Measurements from ENCODE around the gene SH3D19.

SH3D19 gene

GRCh38 chr4:151228189-151229119 lies 97.0 kb downstream of the SH3D19 start:
- DNase-seq = no peak

GRCh38 chr4:151227731-151228130 lies 97.7 kb downstream of the SH3D19 start:
- DNase-seq = no peak

- no peak for DNase-seq
Observed at GRCh38 chr4:151227172-151227571, 98.2 kb downstream of the SH3D19 start.

GRCh38 chr4:151226004-151226932 lies 99.1 kb downstream of the SH3D19 start:
- DNase-seq = no peak

- DNase-seq = no peak
Observed at GRCh38 chr4:151223465-151223864, 101.9 kb downstream of the SH3D19 start.

GRCh38 chr4:151219948-151220347 lies 105.5 kb downstream of the SH3D19 start:
- no peak for DNase-seq

GRCh38 chr4:151219091-151219490 lies 106.3 kb downstream of the SH3D19 start:
- DNase-seq = no peak

- no peak for DNase-seq
Observed at GRCh38 chr4:151218343-151218742, 107.1 kb downstream of the SH3D19 start.

GRCh38 chr4:151217326-151217725 lies 108.1 kb downstream of the SH3D19 start:
- DNase-seq = no peak

GRCh38 chr4:151215295-151215694 lies 110.1 kb downstream of the SH3D19 start:
- no peak for DNase-seq

GRCh38 chr4:151207868-151208267 lies 117.5 kb downstream of the SH3D19 start:
- no peak for DNase-seq

- DNase-seq = no peak
Observed at GRCh38 chr4:151207186-151207585, 118.2 kb downstream of the SH3D19 start.

GRCh38 chr4:151206241-151207005 lies 119.0 kb downstream of the SH3D19 start:
- no peak for DNase-seq

- DNase-seq = no peak
Observed at GRCh38 chr4:151205722-151206121, 119.7 kb downstream of the SH3D19 start.

GRCh38 chr4:151204925-151205524 lies 120.4 kb downstream of the SH3D19 start:
- DNase-seq = no peak

- DNase-seq = no peak
Observed at GRCh38 chr4:151202851-151203455, 122.5 kb downstream of the SH3D19 start.

- no peak for DNase-seq
Observed at GRCh38 chr4:151202381-151202780, 123.0 kb downstream of the SH3D19 start.

- no peak for DNase-seq
Observed at GRCh38 chr4:151199319-151200190, 125.8 kb downstream of the SH3D19 start.

- no peak for DNase-seq
Observed at GRCh38 chr4:151198748-151199147, 126.7 kb downstream of the SH3D19 start.

GRCh38 chr4:151197247-151197646 lies 128.2 kb downstream of the SH3D19 start:
- no peak for DNase-seq

- DNase-seq = no peak
Observed at GRCh38 chr4:151195801-151196200, 129.6 kb downstream of the SH3D19 start.

All from NCI-H1417 (cell line).